Transverse colon (tissue), 4 donors: Measurements from ENCODE around the gene RNF214. TPM values are rescaled to one million over a fixed set of nuclear protein-coding genes. Genes with fewer than 3 reads are reported as not detected.
A peak's percentile ranks its signal among the peaks of the same experiment; 100 is the strongest.

Experiments used
- DNase-seq: peaks from one replicate; pipeline ENCODE4 v3.0.0-alpha.2; 2019
- H3K27ac ChIP-seq, 4 donors: fragments of 200-600 bp; sonication (generic); 2 replicates each; pipeline ENCODE4 v1.5.1; 2016 to 2018; ENCODE audit warnings: inconsistent platforms in 4 of 4
- H3K27me3 ChIP-seq: fragments of 200-600 bp; sonication (generic); 2 replicates; pipeline ENCODE4 v1.5.1; 2017; ENCODE audit warnings: inconsistent platforms
- H3K36me3 ChIP-seq, 4 donors: fragments of 200-600 bp; sonication (generic); 2 replicates each; pipeline ENCODE4 v1.5.1; 2017 to 2019; ENCODE audit warnings: inconsistent platforms in 4 of 4
- H3K4me1 ChIP-seq, 4 donors: fragments of 200-600 bp; sonication (generic); 2 replicates each; pipeline ENCODE4 v1.5.1; 2017 to 2020; ENCODE audit warnings: inconsistent platforms in 4 of 4
- H3K4me3 ChIP-seq, 4 donors: fragments of 200-600 bp; sonication (generic); 1 replicate in 1 of 4; 2 replicates in 3 of 4; pipeline versions ENCODE4 v1.5.1 to v1.6.1; 2017 to 2019; ENCODE audit warnings: inconsistent platforms in 4 of 4
- H3K9me3 ChIP-seq, 2 donors: fragments of 200-600 bp; sonication (generic); 2 replicates each; pipeline ENCODE4 v1.5.1; 2017 to 2019; ENCODE audit warnings: inconsistent platforms in 2 of 2
- CTCF ChIP-seq, 5 experiments: fragments of 200-600 bp in 3 of 5; fragments of 450-650 bp in 2 of 5; sonication (generic) in 3 of 5; IDR thresholded peaks; 1 replicate in 2 of 5; 2 replicates in 3 of 5; pipeline ENCODE4 v1.5.1; 2016 to 2017; ENCODE audit warnings: antibody characterized with exemption in 5 of 5, inconsistent platforms in 3 of 5, mild to moderate bottlenecking in 2 of 5, moderate library complexity in 1 of 5
- EP300 ChIP-seq: sonication (generic); formaldehyde crosslinking; IDR thresholded peaks from one replicate; pipeline ENCODE4 v1.6.1; 2017; ENCODE audit warnings: antibody characterized with exemption, low read depth
- POLR2A ChIP-seq: fragments of 450-650 bp; IDR thresholded peaks from one replicate; pipeline ENCODE4 v1.6.1; 2016; ENCODE audit warnings: antibody characterized with exemption, mild to moderate bottlenecking, moderate library complexity
- POLR2AphosphoS5 ChIP-seq, 3 donors: sonication (generic); formaldehyde crosslinking; IDR thresholded peaks; one replicate each; pipeline ENCODE4 v1.6.1; 2016; ENCODE audit warnings: antibody characterized with exemption in 3 of 3
- WGBS, 2 donors: methylation state at CpG; one replicate each; pipeline ENCODE4 v1.1.5; 2018; ENCODE audit warnings: low coverage in 1 of 2; 5-methylcytosine and 5-hydroxymethylcytosine counted together
- in situ Hi-C, 4 donors: fragments of 200-750 bp; cut with MboI; loops; one replicate each; pipeline versions ENCODE4 v1.15.0 to v1.15.1; 2017; ENCODE audit warnings: low sequenced_read_pairs in 3 of 4, low pct_ligation_motif_present in 1 of 4, low pct_unique_long_range_greater_than_20kb in 1 of 4
- intact Hi-C: fragments of 100-400 bp; cut with DNase I; formaldehyde crosslinking; loops from one replicate; pipeline ENCODE4 v1.15.1; 2023; ENCODE audit warnings: low total_unique reads
- total RNA-seq, 4 donors: library from RNA; depleted of rRNA; stranded (reverse); fragments of >200 nt; gene quantifications; one replicate each; pipeline ENCODE4 v1.1.0, GENCODE V29; 2016

RNF214 gene
- total RNA-seq, 4 donors from 2014 or later: 11.1 to 139 (median 14.5) TPM

GRCh38 chr11:117186431-117186761 is 46.1 kb upstream of the RNF214 start:
- TF ChIP-seq POLR2A (no peak), EP300 (no peak), POLR2AphosphoS5 (IDR thresholded peaks at IDR 0.05) (no peak), CTCF (IDR thresholded peaks at IDR 0.05) (no peak)
- Histone ChIP-seq H3K9me3 (no peaks in the 10 kb centered on the region), H3K4me1 (peaks cover 0 to 23% (median 3%) of the 10 kb centered on the region in 4 donors), H3K36me3 (peaks cover 0 to 27% (median 9%) of the 10 kb centered on the region in 4 donors), H3K27me3 (no peaks in the 10 kb centered on the region), H3K4me3 (no peak overlapping the region), H3K27ac (peak overlapping the region; percentile 47 to 59 (median 52))
- in situ Hi-C loops (no loop called here), intact Hi-C loops (no loop called here)
- DNase-seq: no peak
- 97% methylated on average over 4 of the region's 4 CpGs; no CpG with 5 or more reads in 1 of the 2 donors for WGBS, 2 donors

- Histone ChIP-seq H3K27me3 (no peaks in the 10 kb centered on the region), H3K4me3 (no peak overlapping the region), H3K36me3 (peaks cover 0 to 27% (median 9%) of the 10 kb centered on the region in 4 donors), H3K27ac (peak overlapping the region in 3 of 4 donors; percentile 8 to 59 (median 48)), H3K4me1 (peaks cover 0 to 23% (median 0%) of the 10 kb centered on the region in 4 donors), H3K9me3 (no peaks in the 10 kb centered on the region)
- TF ChIP-seq EP300 (no peak), POLR2AphosphoS5 (IDR thresholded peaks at IDR 0.05) (no peak), POLR2A (no peak), CTCF (IDR thresholded peaks at IDR 0.05) (no peak)
- in situ Hi-C loops (no loop called here), intact Hi-C loops (no loop called here)
- no peak for DNase-seq
- WGBS, 2 donors: 74 to 81% methylated on average over 4 to 6 of the region's 6 CpGs
Observed at GRCh38 chr11:117187007-117187406, 45.5 kb upstream of the RNF214 start.

- Histone ChIP-seq H3K27me3 (no peaks in the 10 kb centered on the region), H3K36me3 (peaks cover 0 to 23% (median 9%) of the 10 kb centered on the region in 4 donors), H3K9me3 (no peaks in the 10 kb centered on the region), H3K27ac (peak overlapping the region in 2 of 4 donors; percentile 8 to 48), H3K4me3 (no peak overlapping the region), H3K4me1 (peaks cover 0 to 23% (median 0%) of the 10 kb centered on the region in 4 donors)
- intact Hi-C loops (no loop called here), in situ Hi-C loops (no loop called here)
- WGBS, 2 donors: 92% methylated on average over 13 of the region's 13 CpGs; no CpG with 5 or more reads in 1 of the 2 donors
- TF ChIP-seq CTCF (IDR thresholded peaks at IDR 0.05) (no peak), POLR2A (no peak), POLR2AphosphoS5 (IDR thresholded peaks at IDR 0.05) (no peak), EP300 (no peak)
- DNase-seq: no peak
Observed at GRCh38 chr11:117187428-117187798, 45.1 kb upstream of the RNF214 start.

GRCh38 chr11:117187799-117188481 is 44.5 kb upstream of the RNF214 start:
- TF ChIP-seq EP300: no peak
- no peak for TF ChIP-seq CTCF (IDR thresholded peaks at IDR 0.05)
- TF ChIP-seq POLR2A: no peak
- TF ChIP-seq POLR2AphosphoS5 (IDR thresholded peaks at IDR 0.05): no peak
- intact Hi-C loops (no loop called here), in situ Hi-C loops (no loop called here)
- WGBS, 2 donors: 89 to 91% methylated on average over 11 to 16 of the region's 16 CpGs
- Histone ChIP-seq H3K4me3 (no peak overlapping the region), H3K27me3 (no peaks in the 10 kb centered on the region), H3K9me3 (no peaks in the 10 kb centered on the region), H3K4me1 (peaks cover 0 to 23% (median 0%) of the 10 kb centered on the region in 4 donors), H3K27ac (peak overlapping the region in 1 of 4 donors; percentile 48), H3K36me3 (peaks cover 0 to 21% (median 9%) of the 10 kb centered on the region in 4 donors)
- no peak for DNase-seq
